ENCODE results near the gene SS18. TPM values are rescaled to one million over a fixed set of nuclear protein-coding genes. Genes with fewer than 3 reads are reported as not detected.

The SS18 gene
- total RNA-seq, 1 donor from 2014 or later, result 50.5 TPM

DNA sequence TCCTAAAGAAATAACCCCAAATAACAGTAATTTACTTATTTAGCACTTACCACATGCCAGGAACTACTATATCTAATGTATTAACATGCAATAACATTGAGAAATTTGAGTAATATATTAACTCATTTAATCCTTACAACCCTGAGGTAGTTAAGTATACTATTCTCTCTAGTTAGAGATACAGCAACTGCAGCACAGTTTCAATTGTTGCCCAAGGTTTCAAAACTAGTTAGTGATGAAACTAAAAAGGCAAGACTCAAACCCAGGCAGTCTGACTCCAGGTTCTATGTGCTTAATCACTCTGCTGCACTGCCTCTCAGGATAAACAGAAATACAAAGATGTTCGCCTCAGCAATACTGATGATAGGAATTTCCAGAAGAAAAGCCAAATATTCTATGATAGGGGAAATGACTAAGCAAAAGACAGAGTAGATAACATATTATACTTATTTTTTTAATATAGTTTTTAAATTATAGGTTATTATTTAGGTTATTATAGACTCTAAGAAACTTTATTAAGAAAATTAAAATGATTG lies 88.0 kb downstream of the SS18 start:
- peak in 1 of 2 donors; percentile 29 for DNase-seq (ENCODE audit: low read depth in 2 of 2)

DNA sequence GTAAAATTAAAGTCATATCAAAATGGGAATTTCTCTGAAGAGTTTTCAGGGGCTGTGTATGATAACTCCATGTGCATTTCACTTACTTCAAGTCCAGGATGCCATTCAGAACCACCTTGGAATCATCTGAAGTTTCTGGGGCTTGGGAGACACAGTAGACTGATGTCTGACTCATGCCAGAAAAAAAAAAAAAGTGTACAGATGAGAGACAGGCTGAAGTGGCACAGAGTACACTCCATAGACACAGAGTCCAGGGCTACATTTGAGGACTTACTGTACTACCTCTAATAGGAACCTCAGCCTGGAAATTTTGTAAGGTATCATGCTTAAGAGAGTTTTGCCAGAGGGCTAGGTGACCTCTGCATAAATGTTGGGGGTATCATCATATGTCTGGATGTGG lies 92.0 kb downstream of the SS18 start:
- no peak for DNase-seq (ENCODE audit: low read depth in 2 of 2)

DNA sequence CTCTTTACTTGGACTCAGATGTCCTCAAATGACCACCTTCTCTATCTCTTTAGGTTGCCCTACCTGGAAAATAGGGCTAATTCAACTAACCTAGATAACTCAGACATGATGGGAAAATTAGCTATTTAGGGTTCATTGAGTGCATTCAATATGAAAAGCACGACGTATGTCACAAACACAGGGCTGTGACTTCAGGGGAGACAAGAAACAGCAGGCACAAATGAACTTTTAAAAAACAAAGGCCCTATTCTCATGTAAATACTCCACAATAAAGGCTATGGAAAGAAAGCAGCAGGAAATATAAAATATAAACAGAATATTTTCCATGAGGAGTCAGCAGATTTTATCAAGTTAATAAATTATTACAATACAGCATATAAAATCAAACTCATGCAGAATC lies 97.8 kb downstream of the SS18 start:
- DNase-seq (ENCODE audit: low read depth in 2 of 2), result no peak

GRCh38 chr18:25990473-25990872 lies 99.9 kb downstream of the SS18 start:
- DNase-seq (ENCODE audit: low read depth in 2 of 2), result no peak

GRCh38 chr18:25985707-25986394 lies 104.6 kb downstream of the SS18 start:
- DNase-seq (ENCODE audit: low read depth in 2 of 2), result no peak

- no peak for DNase-seq (ENCODE audit: low read depth in 2 of 2)
These were observed 106.7 kb downstream of the SS18 start for GRCh38 chr18:25983730-25984129.

GRCh38 chr18:25982961-25983360 lies 107.5 kb downstream of the SS18 start:
- no peak for DNase-seq (ENCODE audit: low read depth in 2 of 2)

DNA sequence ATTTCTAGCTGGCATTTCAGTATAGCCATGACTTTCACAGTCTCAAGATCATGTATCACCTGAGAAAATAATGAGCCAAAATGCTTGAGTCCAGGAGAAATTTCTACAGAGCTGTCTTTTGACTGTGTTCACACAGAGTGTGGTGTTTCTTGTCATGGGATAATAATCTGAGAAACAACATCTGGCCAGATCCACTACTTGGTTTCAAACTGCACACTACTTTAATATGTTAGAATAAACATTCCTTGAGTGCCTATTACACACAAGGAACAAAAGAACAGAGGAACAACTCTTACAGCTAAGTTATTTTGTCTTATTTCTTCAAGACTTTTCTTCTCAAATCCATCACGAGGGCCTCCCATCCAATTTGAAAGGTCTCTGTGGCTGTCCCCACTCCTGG lies 108.3 kb downstream of the SS18 start:
- no peak for DNase-seq (ENCODE audit: low read depth in 2 of 2)

- no peak for DNase-seq (ENCODE audit: low read depth in 2 of 2)
These were observed 110.9 kb downstream of the SS18 start for GRCh38 chr18:25979369-25980040.

GRCh38 chr18:25976554-25976953 lies 113.9 kb downstream of the SS18 start:
- DNase-seq (ENCODE audit: low read depth in 2 of 2), result no peak

DNA sequence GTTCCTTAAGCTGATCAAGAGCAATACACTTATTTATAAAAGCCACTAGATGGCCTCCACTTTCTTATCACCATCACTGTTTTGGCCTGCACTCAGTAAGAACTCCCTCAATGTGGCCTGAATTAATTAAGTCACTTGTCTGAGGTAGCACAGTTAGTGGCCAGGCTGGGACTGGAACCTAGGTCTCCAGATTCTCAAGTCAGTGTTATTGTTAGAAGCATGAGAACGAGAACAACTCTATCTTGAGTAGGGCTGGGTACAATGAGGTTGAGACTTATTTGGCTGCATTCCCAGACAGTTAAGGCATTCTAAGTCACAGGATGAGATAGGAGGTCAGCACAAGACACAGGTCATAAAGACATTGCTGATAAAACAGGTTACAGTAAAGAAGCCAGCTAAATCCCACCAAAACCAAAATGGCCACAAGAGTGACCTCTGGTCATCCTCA lies 115.8 kb downstream of the SS18 start:
- DNase-seq (ENCODE audit: low read depth in 2 of 2), result no peak

Other genes with a start within 250 kb of the SS18 start
- gene PSMA8, start 43.3 kb upstream of the SS18 start, total RNA-seq, result not detected in 2 replicates
- gene TAF4B, start 135.8 kb upstream of the SS18 start, total RNA-seq, result 1.8 and 2.1 TPM in 2 replicates

All from dermis microvascular lymphatic vessel endothelial cell (primary cell).